Nucleus accumbens (tissue), 56 donors: ENCODE data around the gene ACO2.
"Not testable (repeated sequence)": the region's sequence is repeated elsewhere in the genome, so short reads cannot be mapped to it uniquely, and the experiment has no call there.

Experiments
- DNase-seq, 56 donors: peaks; one replicate each; lab custom pipeline; 2025; lab: John Stamatoyannopoulos, UW

Gene ACO2

GRCh38 chr22:41534219-41534618 lies 65.3 kb downstream of the ACO2 start:
- no peak for DNase-seq

- DNase-seq, result no peak
Observed at GRCh38 chr22:41535244-41535643, 66.3 kb downstream of the ACO2 start.

GRCh38 chr22:41537203-41537602 lies 68.3 kb downstream of the ACO2 start:
- no peak for DNase-seq

GRCh38 chr22:41538583-41538982 lies 69.7 kb downstream of the ACO2 start:
- peak in 46 of 56 donors; percentile 13 to 91 (median 60) for DNase-seq

- DNase-seq, result no peak
Observed at GRCh38 chr22:41539146-41540005, 70.5 kb downstream of the ACO2 start.

- no peak for DNase-seq
Observed at GRCh38 chr22:41540006-41540315, 71.0 kb downstream of the ACO2 start.

GRCh38 chr22:41540365-41540764 lies 71.4 kb downstream of the ACO2 start:
- no peak for DNase-seq

- DNase-seq, result no peak
Observed at GRCh38 chr22:41541484-41541883, 72.6 kb downstream of the ACO2 start.

GRCh38 chr22:41542224-41542623 lies 73.3 kb downstream of the ACO2 start:
- DNase-seq, result no peak

GRCh38 chr22:41543854-41544670 lies 75.1 kb downstream of the ACO2 start, which contains the start of gene POLR3H:
Gene POLR3H, minus strand, starts transcription at chr22:41544470. Its CDS starts 369 bp downstream, at chr22:41544101.
- DNase-seq, result peak; percentile 79 to 99 (median 97)

- no peak for DNase-seq
Observed at GRCh38 chr22:41544671-41545476, 76.0 kb downstream of the ACO2 start.

- DNase-seq, result no peak
Observed at GRCh38 chr22:41548830-41549211, 79.9 kb downstream of the ACO2 start.

GRCh38 chr22:41550952-41551491 lies 82.1 kb downstream of the ACO2 start:
- no peak for DNase-seq

GRCh38 chr22:41551877-41552582 lies 83.1 kb downstream of the ACO2 start:
- peak in 3 of 56 donors; percentile 21 to 37 (median 34) for DNase-seq

GRCh38 chr22:41555325-41555982 lies 86.5 kb downstream of the ACO2 start:
- peak in 4 of 56 donors; percentile 24 to 49 (median 24) for DNase-seq

- no peak for DNase-seq
Observed at GRCh38 chr22:41556561-41556960, 87.6 kb downstream of the ACO2 start.

GRCh38 chr22:41557401-41558240 lies 88.7 kb downstream of the ACO2 start:
- DNase-seq, result peak in 44 of 56 donors; percentile 13 to 84 (median 54)

- not testable (repeated sequence) for DNase-seq
Observed at GRCh38 chr22:41558241-41558630, 89.3 kb downstream of the ACO2 start.
